Measurements from ENCODE around the gene ADAMTS8.

DNA sequence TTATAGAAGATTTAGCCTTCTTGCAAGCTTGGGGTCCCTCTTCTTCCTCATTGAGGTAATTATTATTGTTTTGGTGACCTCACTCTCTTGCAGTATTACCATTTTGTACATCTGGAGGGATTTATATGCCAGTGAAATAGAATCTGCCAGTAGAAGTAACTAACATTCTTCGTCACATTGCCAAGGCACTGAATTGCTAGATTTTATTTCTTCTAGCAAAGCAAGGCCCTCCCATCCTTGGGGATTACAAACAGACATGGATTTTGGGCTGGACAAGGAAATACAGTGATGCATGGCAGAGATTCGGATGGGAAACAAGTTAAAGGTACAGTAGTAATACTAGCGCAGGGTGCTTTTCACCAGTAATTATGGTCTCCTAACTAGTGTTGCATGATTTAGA lies 27.9 kb upstream of the ADAMTS8 start:
- TF ChIP-seq, protein P1, sequence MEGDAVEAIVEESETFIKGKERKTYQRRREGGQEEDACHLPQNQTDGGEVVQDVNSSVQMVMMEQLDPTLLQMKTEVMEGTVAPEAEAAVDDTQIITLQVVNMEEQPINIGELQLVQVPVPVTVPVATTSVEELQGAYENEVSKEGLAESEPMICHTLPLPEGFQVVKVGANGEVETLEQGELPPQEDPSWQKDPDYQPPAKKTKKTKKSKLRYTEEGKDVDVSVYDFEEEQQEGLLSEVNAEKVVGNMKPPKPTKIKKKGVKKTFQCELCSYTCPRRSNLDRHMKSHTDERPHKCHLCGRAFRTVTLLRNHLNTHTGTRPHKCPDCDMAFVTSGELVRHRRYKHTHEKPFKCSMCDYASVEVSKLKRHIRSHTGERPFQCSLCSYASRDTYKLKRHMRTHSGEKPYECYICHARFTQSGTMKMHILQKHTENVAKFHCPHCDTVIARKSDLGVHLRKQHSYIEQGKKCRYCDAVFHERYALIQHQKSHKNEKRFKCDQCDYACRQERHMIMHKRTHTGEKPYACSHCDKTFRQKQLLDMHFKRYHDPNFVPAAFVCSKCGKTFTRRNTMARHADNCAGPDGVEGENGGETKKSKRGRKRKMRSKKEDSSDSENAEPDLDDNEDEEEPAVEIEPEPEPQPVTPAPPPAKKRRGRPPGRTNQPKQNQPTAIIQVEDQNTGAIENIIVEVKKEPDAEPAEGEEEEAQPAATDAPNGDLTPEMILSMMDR (IDR thresholded peaks at IDR 0.05) = no peak
- TF ChIP-seq POLR2A (IDR thresholded peaks at IDR 0.05) = no peak

Data from heart left ventricle (tissue), 13 donors.